Retinal pigment epithelial cell (primary cell): ENCODE results near the gene XK.

Experiments used
- DNase-seq: peaks from one replicate; pipeline ENCODE4 v3.0.0-alpha.2; 2010; ENCODE audit warnings: low read depth
- H3K4me3 ChIP-seq: 2 replicates; pipeline ENCODE4 v1.5.1; 2011; ENCODE audit warnings: mild to moderate bottlenecking, low read length, control low read depth, moderate library complexity
- TF ChIP-seq, protein P1 (sequence below): conservative IDR thresholded peaks from 2 replicates; pipeline ENCODE4 v1.5.1; 2011; ENCODE audit warnings: low read depth, low read length, control low read depth, inconsistent platforms

Gene XK

GRCh38 chrX:37697169-37697760 is 11.7 kb downstream of the XK start:
- no peak for DNase-seq

DNA sequence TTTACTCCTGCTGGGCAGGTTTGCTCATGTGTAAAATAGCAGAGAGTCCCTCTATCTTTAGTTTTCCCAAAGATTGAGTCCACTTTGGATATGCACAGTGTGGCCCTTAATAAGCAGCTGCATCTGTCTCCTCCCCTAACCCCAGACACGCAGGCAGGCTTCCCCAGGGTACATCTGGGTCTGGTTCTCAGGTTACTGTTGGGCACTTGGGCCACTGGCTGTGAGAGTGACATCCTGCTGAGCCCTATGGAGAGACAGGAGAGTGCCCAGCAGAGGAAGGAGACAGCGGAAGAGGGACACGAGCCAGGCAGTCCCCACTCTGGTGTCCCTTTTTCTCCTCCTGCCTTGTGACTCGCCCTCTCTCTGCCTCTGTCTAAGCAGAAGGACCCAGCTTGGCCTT is 16.0 kb downstream of the XK start:
- H3K4me3 ChIP-seq: no peak overlapping the region
- no peak for DNase-seq
- TF ChIP-seq, protein P1, sequence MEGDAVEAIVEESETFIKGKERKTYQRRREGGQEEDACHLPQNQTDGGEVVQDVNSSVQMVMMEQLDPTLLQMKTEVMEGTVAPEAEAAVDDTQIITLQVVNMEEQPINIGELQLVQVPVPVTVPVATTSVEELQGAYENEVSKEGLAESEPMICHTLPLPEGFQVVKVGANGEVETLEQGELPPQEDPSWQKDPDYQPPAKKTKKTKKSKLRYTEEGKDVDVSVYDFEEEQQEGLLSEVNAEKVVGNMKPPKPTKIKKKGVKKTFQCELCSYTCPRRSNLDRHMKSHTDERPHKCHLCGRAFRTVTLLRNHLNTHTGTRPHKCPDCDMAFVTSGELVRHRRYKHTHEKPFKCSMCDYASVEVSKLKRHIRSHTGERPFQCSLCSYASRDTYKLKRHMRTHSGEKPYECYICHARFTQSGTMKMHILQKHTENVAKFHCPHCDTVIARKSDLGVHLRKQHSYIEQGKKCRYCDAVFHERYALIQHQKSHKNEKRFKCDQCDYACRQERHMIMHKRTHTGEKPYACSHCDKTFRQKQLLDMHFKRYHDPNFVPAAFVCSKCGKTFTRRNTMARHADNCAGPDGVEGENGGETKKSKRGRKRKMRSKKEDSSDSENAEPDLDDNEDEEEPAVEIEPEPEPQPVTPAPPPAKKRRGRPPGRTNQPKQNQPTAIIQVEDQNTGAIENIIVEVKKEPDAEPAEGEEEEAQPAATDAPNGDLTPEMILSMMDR: no peak

More at GRCh38 chrX:37697169-37697760, 11.7 kb downstream of the XK start:
- H3K4me3 ChIP-seq: no peak overlapping the region
- TF ChIP-seq, protein P1: no peak

GRCh38 chrX:37711991-37712390 is 26.4 kb downstream of the XK start:
- DNase-seq: no peak
- TF ChIP-seq, protein P1: no peak
- no peak overlapping the region for H3K4me3 ChIP-seq

GRCh38 chrX:37712458-37712857 is 26.9 kb downstream of the XK start:
- no peak for DNase-seq
- TF ChIP-seq, protein P1: no peak
- no peak overlapping the region for H3K4me3 ChIP-seq

DNA sequence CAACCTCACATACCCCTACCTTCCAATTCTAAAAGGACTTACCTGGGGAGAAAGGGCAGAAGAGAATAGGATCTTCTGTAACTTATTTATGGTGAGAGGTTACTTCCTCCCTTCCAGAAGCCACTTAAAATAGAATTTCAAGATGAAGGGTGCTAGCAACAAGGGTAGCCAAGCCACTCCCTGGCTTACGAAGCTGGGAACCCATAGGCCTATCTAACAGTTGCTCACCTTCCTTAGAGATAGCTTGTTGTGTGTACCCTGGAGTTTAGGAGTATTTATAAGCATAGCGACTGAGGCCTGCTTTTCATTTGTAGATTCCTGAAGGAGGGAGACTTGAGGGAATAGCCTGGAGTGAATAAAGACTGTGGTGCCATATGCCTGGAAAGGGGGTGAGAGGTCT is 28.9 kb downstream of the XK start:
- no peak overlapping the region for H3K4me3 ChIP-seq
- TF ChIP-seq, protein P1: no peak
- DNase-seq: no peak

GRCh38 chrX:37716602-37717001 is 31.0 kb downstream of the XK start:
- TF ChIP-seq, protein P1: no peak
- H3K4me3 ChIP-seq: no peak overlapping the region

GRCh38 chrX:37717708-37718107 is 32.1 kb downstream of the XK start:
- no peak overlapping the region for H3K4me3 ChIP-seq
- DNase-seq: no peak
- TF ChIP-seq, protein P1: no peak

More at GRCh38 chrX:37716602-37717001, 31.0 kb downstream of the XK start:
- no peak for DNase-seq
